Esophagus muscularis mucosa (tissue), 4 donors: ENCODE data around the gene RNASEH1.

Experiments used
- EP300 ChIP-seq: sonication (generic); formaldehyde crosslinking; IDR thresholded peaks from one replicate; pipeline ENCODE4 v1.6.1; 2017; ENCODE audit warnings: antibody characterized with exemption
- POLR2A ChIP-seq: fragments of 450-650 bp; IDR thresholded peaks from one replicate; pipeline ENCODE4 v1.6.1; 2017; ENCODE audit warnings: antibody characterized with exemption, moderate library complexity, mild to moderate bottlenecking, low read depth
- POLR2AphosphoS5 ChIP-seq, 2 donors: sonication (generic); formaldehyde crosslinking; IDR thresholded peaks; one replicate each; pipeline ENCODE4 v1.6.1; 2017; ENCODE audit warnings: antibody characterized with exemption in 2 of 2
- TF ChIP-seq, protein P1 (sequence below), 3 experiments: fragments of 200-600 bp in 2 of 3; fragments of 450-650 bp in 1 of 3; sonication (generic) in 2 of 3; IDR thresholded peaks; one replicate each; pipeline ENCODE4 v1.5.1; 2017 to 2019; ENCODE audit warnings: antibody characterized with exemption in 3 of 3, mild to moderate bottlenecking in 2 of 3, moderate library complexity in 1 of 3

- no peak for TF ChIP-seq POLR2A
- TF ChIP-seq, protein P1, sequence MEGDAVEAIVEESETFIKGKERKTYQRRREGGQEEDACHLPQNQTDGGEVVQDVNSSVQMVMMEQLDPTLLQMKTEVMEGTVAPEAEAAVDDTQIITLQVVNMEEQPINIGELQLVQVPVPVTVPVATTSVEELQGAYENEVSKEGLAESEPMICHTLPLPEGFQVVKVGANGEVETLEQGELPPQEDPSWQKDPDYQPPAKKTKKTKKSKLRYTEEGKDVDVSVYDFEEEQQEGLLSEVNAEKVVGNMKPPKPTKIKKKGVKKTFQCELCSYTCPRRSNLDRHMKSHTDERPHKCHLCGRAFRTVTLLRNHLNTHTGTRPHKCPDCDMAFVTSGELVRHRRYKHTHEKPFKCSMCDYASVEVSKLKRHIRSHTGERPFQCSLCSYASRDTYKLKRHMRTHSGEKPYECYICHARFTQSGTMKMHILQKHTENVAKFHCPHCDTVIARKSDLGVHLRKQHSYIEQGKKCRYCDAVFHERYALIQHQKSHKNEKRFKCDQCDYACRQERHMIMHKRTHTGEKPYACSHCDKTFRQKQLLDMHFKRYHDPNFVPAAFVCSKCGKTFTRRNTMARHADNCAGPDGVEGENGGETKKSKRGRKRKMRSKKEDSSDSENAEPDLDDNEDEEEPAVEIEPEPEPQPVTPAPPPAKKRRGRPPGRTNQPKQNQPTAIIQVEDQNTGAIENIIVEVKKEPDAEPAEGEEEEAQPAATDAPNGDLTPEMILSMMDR (IDR thresholded peaks at IDR 0.05), result peak; percentile 31 to 62 (median 50)
- TF ChIP-seq EP300, result no peak
- peak in 1 of 2 donors; percentile 25 for TF ChIP-seq POLR2AphosphoS5 (IDR thresholded peaks at IDR 0.05)
These were observed 21.2 kb downstream of the RNASEH1 start for GRCh38 chr2:3536682-3537632.
